Measurements from ENCODE around the gene TSSK3.

Gene TSSK3

DNA sequence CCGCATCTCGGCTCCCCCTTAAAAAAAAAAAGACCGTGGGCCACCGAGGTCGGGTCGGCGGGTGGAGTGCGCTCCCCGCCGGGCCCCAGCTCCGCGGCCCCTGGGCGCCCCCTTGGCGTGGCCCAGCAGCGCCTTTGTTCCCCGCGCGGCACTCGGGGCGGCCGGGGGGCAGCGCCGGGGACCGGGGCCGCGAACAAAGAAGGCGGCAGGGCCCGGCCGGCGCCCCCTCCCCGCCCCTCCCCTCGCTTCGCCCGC, 26.9 kb upstream of the TSSK3 start:
- peak overlapping the region; percentile 61 for H3K4me3 ChIP-seq (ENCODE audit: low read length)
- TF ChIP-seq, protein P1, sequence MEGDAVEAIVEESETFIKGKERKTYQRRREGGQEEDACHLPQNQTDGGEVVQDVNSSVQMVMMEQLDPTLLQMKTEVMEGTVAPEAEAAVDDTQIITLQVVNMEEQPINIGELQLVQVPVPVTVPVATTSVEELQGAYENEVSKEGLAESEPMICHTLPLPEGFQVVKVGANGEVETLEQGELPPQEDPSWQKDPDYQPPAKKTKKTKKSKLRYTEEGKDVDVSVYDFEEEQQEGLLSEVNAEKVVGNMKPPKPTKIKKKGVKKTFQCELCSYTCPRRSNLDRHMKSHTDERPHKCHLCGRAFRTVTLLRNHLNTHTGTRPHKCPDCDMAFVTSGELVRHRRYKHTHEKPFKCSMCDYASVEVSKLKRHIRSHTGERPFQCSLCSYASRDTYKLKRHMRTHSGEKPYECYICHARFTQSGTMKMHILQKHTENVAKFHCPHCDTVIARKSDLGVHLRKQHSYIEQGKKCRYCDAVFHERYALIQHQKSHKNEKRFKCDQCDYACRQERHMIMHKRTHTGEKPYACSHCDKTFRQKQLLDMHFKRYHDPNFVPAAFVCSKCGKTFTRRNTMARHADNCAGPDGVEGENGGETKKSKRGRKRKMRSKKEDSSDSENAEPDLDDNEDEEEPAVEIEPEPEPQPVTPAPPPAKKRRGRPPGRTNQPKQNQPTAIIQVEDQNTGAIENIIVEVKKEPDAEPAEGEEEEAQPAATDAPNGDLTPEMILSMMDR (conservative IDR thresholded peaks at IDR 0.05; ENCODE audit: low read length), result no peak
- DNase-seq (ENCODE audit: low read depth), result no peak

DNA sequence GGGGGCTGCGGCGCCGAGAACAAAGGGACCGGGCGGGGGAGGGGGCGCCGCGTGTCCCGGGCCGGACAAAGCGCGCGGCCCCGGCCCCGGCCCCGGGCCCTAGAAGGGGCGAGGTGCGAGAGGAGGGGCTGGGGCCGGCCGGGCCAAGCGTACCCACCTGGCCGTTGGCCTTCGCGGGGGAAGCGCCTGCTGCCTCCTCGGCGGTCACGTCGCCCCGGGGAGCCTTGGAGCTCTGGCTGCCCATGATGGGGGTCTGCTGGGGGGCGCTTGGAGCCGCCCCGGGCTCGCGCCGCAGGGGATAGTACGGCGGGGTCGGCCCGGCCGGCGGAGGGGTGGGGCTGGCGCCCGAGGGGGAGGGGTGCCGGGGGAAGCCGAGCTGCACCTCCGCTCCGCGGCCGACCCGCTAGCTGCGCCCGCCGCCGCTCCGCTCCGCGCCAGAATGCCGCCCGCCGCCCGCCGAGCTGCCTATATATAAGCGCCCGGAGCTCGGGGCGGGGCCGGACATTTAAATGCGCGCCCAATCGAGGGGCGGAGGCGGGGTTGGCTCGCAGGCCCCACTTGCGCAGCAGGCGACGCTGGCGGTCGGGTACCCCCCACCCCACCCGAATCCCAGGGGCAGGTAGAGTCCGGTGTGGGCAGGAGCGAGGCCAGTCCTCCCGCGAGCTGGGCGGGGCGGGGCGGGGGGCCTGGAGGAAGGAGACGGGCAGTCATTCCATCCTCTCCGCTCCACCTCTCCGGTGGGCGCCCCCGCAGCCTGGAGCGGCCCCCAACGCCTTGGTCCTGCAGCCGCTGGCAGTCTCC, 26.3 kb upstream of the TSSK3 start, which contains the start of gene MARCKSL1:
MARCKSL1 (minus strand) TSS at position 444 of the 801 bp plus-strand sequence; CDS start at position 244, 200 bp downstream.
- peak; percentile 54 for DNase-seq (ENCODE audit: low read depth)
- TF ChIP-seq, protein P1 (conservative IDR thresholded peaks at IDR 0.05; ENCODE audit: low read length), result no peak
- peak within 1 kb of the TSS; percentile 61 for H3K4me3 ChIP-seq (ENCODE audit: low read length)

DNA sequence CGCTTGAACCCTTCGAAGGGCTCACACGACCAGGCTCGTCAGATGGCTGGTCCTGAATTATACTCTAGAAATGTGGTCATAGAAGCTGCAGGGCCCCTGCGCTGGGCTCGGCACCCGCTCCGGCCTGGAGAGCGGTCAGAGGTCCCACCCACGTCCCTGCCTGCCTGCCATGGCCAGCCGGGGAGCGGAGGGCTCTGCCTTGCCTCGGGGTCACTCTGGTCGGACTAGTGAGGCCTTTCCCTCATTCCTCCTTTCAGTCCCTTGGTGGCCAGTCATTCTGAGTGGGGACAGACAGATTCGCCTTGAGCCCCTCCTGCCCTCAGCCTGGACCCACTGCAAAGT, 25.8 kb upstream of the TSSK3 start:
- no peak for DNase-seq (ENCODE audit: low read depth)
- TF ChIP-seq, protein P1 (conservative IDR thresholded peaks at IDR 0.05; ENCODE audit: low read length), result no peak
- no peak overlapping the region; the same call in 1 of the 2 replicates for H3K4me3 ChIP-seq (ENCODE audit: low read length)

DNA sequence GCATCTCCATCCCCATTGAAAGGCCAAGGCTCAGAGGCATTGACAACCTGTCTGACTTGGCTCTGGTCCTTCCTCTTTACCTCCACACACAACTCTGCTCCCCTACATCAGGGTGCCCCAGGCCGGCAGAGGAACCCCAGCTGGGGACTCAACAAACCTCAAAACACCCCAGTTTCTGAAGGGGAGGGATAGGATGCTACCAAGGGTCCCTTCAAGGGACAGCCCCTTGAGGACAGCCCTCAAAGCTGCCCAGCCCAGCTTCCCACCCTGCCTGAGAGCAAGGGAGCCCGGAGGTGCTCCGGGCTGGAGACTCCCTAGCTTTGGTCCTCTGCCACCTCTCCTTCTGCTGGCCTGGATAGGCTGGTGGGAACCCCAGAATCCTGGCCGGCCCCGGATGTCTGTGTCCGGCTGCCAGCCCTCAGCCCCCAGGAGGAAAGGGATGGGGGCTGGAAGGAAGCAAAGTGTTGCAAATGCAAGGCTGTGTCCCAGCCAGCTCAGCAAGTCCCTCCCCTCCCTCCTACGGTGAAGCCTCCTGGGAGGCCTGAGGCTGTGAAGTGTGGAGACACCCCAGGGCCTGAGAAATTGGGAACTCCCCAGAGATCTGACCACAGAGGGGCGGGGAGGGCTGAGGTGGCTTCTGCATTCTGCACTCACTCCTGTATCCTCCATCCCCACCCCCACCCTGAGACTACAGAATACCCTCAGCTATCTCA, 25.2 kb upstream of the TSSK3 start:
- H3K4me3 ChIP-seq (ENCODE audit: low read length), result no peak overlapping the region
- peak; percentile 24 for DNase-seq (ENCODE audit: low read depth)
- TF ChIP-seq, protein P1 (conservative IDR thresholded peaks at IDR 0.05; ENCODE audit: low read length), result no peak

DNA sequence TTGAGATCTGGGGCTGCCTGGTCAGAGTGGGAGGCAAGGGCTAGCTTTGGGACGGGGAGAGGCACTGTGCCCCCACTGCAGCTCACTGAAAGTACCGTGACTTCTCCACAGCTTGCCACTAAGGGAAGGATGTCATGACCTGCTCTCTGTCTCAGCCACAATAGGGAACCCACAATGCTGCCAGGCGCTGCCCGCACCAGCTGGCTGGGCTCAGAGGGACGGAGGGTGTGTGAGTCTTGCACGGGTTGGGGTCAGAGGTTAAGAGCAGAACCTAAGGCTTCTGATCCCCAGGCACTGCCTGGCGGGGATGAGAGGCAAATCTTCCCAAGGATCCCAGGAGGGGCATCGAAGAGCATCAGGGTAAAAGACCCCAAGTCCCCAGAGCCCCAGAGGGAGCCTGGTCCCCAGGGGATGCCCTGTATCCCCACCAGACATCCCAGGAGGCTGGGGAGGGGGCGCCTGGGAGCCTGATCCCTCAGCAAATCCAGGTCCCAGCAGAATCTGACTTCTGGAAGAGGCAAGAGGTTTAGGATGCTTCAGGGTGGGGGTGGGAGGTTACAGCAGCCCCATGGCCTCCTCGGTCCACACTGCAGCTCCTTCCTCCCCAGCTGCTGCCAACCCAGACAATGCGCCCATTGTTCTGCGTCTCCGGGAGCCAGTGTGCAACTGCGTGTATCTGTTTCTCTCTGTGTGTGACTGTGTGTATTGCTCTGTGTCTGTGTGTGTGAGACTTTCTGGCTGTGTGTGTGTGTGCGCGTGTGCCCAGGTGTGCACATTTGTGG, 24.3 kb upstream of the TSSK3 start:
- no peak for DNase-seq (ENCODE audit: low read depth)
- H3K4me3 ChIP-seq (ENCODE audit: low read length), result no peak overlapping the region
- TF ChIP-seq, protein P1 (conservative IDR thresholded peaks at IDR 0.05; ENCODE audit: low read length), result no peak

DNA sequence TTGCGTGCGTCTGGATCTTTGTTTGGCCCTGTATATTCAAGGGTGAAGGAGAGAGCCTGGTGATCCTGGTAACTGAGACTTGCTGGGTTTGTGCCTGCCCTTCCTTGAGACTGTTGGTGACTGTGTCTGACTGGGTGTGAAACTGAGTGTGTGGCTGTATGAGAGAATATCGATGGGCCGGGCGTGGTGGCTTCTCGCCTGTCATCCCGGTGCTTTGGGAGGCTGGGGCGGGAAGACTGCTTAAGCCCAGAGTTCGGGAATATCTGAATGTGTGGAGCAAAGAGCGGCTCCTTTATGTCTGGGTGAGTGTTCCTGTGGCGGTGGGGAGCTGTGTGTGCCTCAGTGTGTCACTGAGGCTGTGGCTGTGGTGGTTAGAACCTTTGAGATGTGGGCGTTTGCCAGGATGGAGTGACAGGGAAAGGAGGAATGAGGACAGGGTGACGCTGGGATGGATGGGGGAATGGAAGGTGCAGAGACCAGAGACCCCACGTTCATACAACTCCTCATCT, 23.6 kb upstream of the TSSK3 start:
- TF ChIP-seq, protein P1 (conservative IDR thresholded peaks at IDR 0.05; ENCODE audit: low read length), result no peak
- H3K4me3 ChIP-seq (ENCODE audit: low read length), result no peak overlapping the region
- no peak for DNase-seq (ENCODE audit: low read depth)

All from AG10803 (cell line).